ENCODE measurements around the gene GRK5. TPM values are rescaled to one million over a fixed set of nuclear protein-coding genes. Genes with fewer than 3 reads are reported as not detected.
"Not testable (repeated sequence)": the region's sequence is repeated elsewhere in the genome, so short reads cannot be mapped to it uniquely, and the experiment has no call there.

The GRK5 gene
- polyA plus RNA-seq, 10 donors, result 15.7 to 29.8 (median 25.4) TPM

DNA sequence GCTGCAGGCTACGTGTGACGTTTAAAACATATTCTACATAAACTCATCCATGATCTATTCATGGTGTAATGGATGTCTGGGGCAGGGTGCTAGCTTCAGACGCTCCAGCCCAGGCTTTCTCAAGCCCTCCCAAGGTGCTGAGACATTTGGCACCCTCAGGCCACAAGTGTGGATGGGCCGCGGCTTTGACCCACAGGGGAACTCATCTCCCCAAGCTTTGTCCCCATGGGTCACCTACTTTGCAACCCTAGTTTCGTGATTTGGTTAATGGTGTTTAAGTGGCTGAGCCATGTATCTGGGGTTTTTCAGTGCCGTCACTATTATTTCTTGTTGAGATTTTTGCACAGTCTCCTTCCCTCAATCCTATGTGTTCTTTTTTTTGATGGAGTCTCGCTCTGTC lies 66.0 kb downstream of the GRK5 start:
- no peak for DNase-seq

- DNase-seq, result no peak
Observed at GRCh38 chr10:119274519-119275045, 67.2 kb downstream of the GRK5 start.

DNA sequence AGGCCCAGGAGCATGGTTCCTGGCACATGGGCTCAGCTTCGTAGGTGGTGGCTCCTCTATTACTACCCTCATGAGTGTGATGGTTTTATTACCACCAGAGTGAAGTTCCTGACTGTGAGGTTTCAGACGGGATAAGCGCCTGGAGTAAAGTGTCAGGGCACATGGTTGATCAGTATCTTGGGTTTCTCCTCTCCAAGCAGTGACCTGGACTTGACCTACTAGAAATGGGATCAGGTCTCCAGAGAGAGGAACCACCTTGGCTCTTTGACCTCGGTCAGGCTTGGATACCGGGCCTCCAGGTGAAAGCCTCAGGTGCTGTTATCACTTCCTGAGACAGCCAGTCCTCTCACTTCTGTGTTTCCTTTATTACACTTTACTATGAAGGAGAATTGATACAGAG lies 67.7 kb downstream of the GRK5 start:
- peak in 1 of 3 donors; percentile 52 for DNase-seq

DNA sequence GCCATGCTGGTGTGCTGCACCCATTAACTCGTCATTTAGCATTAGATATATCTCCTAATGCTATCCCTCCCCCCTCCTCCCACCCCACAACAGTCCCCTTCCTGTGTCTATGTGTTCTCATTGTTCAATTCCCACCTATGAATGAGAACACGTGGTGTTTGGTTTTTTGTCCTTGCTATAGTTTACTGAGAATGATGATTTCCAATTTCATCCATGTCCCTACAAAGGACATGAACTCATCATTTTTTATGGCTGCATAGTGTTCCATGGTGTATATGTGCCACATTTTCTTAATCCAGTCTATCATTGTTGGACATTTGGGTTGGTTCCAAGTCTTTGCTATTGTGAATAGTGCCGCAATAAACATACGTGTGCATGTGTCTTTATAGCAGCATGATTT lies 68.8 kb downstream of the GRK5 start:
- DNase-seq, result not testable (repeated sequence)

DNA sequence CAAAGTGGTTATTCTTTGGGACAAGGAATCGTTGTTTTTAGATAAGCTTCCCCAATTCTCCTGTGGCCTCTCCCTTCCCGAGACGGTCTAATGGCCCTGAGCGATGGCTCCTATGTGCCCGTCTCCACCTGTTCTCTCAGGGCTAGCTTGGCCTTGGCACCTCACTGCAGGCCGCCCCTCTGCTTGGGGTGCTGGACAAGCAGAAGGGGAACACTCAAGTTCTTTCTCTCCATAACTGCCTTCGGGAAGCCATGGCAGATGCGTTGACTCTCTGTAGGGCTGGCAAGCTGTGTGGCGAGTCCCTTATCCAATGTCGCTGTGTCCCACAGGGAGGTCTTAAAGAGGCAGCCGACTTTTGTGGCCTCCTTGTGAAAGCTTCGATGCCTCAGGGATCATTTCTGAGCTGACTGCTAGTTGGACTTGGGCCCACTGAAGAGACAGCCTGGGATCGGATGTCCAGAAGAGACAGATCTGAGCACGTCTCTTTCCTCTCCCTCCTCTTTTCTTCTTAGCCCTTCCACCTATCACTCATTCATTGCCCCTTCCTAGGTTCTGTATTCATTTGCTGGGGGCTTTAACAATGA lies 70.8 kb downstream of the GRK5 start:
- no peak for DNase-seq

- no peak for DNase-seq
Observed at GRCh38 chr10:119279441-119279840, 72.1 kb downstream of the GRK5 start.

GRCh38 chr10:119281581-119282071 lies 74.3 kb downstream of the GRK5 start:
- peak; percentile 63 to 76 (median 70) for DNase-seq

DNA sequence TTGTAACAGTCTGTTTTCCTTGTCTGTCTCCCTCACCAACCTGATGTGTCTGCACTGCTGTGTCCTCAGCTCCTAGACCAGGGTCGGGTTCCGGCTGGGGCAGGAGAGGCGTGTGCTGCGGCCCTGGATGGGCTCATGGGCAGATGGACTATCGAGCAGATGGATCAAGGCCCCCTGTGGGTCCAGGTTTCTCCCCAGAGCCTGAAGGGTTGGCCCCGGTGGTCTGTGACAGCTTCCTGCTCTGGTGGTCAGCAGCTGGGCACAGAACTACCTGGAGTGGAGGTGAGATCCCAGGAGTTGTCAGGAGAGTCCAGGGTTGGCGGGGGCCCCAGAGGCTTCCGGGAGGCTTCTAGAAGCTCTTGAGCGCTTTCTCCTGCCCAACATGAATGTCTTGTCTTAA lies 75.1 kb downstream of the GRK5 start:
- no peak for DNase-seq

DNA sequence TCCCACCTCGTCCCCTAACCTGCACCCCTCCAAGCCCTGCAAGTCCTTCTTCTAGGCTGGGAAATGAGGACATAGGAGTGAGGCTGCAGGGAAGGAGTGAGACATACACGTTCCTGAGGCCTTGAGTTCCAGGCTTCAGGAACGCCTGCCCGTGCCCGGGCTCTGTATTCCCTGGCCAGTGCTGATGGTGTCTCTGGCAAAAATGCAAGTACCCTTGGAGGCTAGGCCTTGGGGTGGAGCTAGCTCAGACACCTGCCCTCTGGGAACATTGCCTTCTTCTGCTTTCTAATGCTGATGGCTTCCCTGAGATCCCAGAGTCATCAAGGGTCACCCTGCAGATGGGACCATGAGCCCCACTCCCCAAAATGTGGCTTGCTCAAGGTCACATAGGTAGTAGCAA lies 76.0 kb downstream of the GRK5 start:
- no peak for DNase-seq

GRCh38 chr10:119283818-119284217 lies 76.4 kb downstream of the GRK5 start:
- DNase-seq, result no peak

- DNase-seq, result no peak
Observed at GRCh38 chr10:119284679-119285096, 77.3 kb downstream of the GRK5 start.

DNA sequence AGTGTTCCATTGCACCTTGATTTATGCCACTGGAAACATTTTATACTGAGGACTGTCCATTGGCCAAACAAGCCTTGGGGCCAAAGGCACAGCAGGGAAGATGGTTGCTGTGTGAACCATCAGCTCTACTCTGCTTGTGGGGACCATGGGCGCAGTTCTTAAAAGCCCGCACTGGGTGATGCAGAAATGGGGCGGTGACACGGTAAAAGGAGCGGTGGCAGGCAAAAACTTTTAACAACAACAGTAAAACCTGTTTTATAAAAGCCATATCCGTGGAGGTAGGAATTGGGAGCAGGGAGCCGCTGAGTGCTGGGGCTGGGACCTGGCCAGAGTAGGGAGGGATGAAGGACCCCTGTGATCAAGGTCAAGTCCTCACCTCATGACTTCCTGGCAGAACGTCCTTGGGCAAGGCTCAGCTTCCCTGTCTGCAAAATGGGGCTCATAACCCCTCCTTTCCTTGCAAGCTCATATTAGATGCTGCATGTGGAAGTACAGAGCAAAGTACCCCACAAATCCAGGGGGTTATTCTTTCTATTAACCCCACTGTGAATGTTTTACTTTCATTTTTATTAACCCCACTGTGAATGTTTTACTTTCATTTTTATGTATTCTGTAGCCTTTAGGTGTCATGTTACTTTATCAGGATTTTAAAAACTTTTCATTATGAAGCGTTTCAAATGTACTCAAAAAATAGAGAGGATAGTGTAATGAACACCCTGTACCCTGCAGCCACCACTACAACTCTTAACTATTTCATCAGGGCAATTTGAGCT lies 78.3 kb downstream of the GRK5 start:
- peak in 2 of 3 donors; percentile 20 to 47 for DNase-seq

DNA sequence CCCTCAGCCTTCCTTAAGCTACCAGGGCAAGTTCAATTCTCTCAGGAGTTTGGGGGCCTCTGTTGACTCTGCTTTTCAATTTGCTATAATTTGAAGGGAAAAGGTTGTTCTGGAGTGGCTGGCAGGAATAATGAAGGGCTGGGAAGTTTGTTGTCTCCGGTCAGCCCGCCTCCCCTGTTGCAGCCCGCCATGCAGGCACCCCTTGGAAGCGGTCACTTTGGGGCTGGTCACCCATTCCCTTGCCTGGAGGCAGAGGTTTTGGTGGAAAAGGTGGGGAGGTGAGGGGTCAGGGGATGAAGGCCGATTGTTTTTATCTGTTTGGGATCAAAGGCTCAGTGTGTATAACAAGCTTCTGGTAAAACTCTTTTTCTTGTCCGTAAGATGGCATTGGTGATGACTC lies 79.1 kb downstream of the GRK5 start:
- DNase-seq, result no peak

- no peak for DNase-seq
Observed at GRCh38 chr10:119286983-119287633, 79.7 kb downstream of the GRK5 start.

DNA sequence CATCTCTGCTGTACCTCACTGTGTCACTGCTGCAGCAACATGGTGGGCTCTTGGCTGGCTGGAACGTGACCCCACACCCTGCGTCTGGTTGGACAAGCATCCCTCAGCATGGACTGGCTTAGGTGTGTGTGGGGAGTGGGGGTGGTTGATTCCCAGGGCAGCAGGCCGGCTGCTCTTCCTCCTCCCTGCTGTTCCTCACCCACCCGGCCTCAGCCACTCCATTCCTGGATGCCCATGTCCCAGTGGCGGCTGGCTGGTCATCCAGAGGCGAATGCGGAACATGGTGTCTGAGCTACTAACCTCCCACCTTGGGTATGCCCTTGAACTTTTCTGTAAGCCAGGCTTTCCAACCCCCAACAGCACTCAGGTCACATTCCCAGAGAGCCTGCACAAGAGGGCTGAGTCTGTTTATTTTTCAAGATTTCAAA lies 81.2 kb downstream of the GRK5 start:
- no peak for DNase-seq

DNA sequence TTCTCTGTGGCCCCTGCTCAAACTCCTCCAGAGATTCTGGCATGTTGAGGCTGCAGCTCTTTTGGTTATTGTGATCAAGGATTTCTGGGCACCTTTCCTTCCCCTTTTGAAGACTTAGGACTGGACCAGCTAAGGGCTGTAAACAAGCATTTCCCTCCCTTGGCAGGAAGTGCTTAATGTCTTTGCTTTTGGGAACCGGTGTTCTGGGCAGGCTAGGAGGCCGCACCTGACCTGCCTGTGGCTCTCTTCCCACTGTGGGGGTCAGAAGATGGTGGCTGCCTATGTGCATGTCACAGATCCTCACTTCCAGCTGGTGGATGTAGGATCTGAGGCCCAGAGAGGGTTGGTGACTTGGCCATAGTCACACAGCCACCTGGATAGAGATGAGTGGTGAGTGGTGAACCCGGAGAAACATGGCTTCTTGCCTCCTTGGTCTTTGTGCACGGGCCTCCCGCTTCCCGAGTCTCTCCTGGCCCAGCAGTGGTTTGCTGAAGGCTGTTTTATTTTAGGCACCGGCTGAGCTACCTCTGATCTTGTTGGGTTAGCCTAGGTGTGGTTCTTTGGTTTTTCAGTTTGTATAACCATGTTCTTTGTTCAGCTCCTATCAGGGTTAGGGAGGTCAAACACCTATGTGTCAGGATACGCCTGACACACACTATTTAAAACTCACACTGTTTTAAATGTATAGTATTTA lies 82.0 kb downstream of the GRK5 start:
- DNase-seq, result peak in 1 of 3 donors; percentile 46

GRCh38 chr10:119290301-119291048 lies 83.1 kb downstream of the GRK5 start:
- DNase-seq, result no peak

- DNase-seq, result no peak
Observed at GRCh38 chr10:119291223-119291900, 84.0 kb downstream of the GRK5 start.

DNA sequence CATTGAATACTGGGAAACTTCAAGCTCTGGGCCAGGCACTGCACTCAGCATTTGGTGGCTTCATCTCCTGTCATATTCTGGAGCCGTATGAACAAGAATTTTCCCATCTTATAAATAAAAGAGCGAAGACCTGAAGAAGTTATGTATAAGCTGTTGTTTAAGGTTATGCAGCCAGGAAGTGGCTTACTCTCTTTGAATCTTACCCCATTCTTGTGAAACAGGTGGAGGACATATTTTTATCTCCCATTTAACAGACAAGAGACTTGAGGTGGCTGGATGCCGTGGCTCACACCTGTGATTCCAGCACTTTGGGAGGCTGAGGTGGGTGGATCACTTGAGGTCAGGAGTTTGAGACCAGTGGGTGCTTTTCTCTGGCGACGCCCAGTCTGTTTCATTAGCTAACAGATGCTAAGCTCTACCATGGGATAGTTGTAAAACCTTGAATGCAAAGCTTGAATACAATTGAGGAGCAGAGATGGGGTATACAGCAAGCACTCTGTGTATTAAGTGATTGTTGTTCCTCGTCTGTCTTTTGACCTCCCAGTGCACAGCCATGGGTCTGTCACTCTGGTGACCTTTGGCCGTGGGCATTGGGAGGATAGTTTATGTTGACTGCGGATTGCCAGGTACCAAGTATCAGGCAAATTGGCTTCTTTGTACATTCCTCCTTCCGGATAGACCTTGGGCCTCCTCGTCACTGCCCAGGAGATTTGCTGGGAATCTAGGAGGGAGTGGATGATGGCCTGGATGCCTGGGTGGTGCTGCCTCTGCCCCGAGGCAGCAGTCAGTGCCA lies 85.8 kb downstream of the GRK5 start:
- no peak for DNase-seq

GRCh38 chr10:119296703-119297102 lies 89.3 kb downstream of the GRK5 start:
- DNase-seq, result no peak
